Measurements from ENCODE around the gene ASCC1. TPM values are rescaled to one million over a fixed set of nuclear protein-coding genes. Genes with fewer than 3 reads are reported as not detected.
A peak's percentile ranks its signal among the peaks of the same experiment; 100 is the strongest.

Gene ASCC1
- polyA plus RNA-seq, 2 of the 4 experiments (the other 2 are of a cell fraction), result 56.5 to 82.3 TPM

- TF ChIP-seq HMGXB4 (CRISPR knock-in tag; IDR thresholded peaks at IDR 0.05; ENCODE audit: borderline replicate concordance), result no peak
- TF ChIP-seq POLR2A (IDR thresholded peaks at IDR 0.05; ENCODE audit: low read length), result no peak
- TF ChIP-seq TFCP2L1 (CRISPR knock-in tag; IDR thresholded peaks at IDR 0.05), result no peak
- peak in 1 of 2 experiments; percentile 29; a peak in 1 of 5 replicates for TF ChIP-seq RAD21 (conservative IDR thresholded peaks at IDR 0.05 in 1 of 2, IDR thresholded peaks at IDR 0.05 in 1 of 2)
- TF ChIP-seq REST (IDR thresholded peaks at IDR 0.05), result no peak
- no peak for TF ChIP-seq TP53 (CRISPR knock-in tag; IDR thresholded peaks at IDR 0.05)
- no peak for TF ChIP-seq KDM1A (IDR thresholded peaks at IDR 0.05; ENCODE audit: low read depth)
- TF ChIP-seq ZC3H11A (IDR thresholded peaks at IDR 0.05), result no peak
Observed at GRCh38 chr10:72097448-72098300, 118.4 kb downstream of the ASCC1 start (continued).

GRCh38 chr10:72096115-72097000 is 119.7 kb downstream of the ASCC1 start:
- Histone ChIP-seq H3K4me2 (peak overlapping the region; percentile 63), H3K27ac (peak overlapping the region; percentile 75 to 77), H3K4me3 (no peak overlapping the region), H3K9me3 (no peaks in the 10 kb centered on the region), H3K4me1 (peaks cover 57% of the 10 kb centered on the region)
- DNase-seq (ENCODE audit: low read depth in 1 of 2, low spot score in 1 of 2) (peak in 1 of 2 experiments; percentile 60), FAIRE-seq (no peak), ATAC-seq (peak in 1 of 2 experiments; percentile 27; a peak in 3 of 6 replicates)
- 70% methylated on average over 9 of the region's 9 CpGs for WGBS (ENCODE audit: missing lambda C conversion rate)
- TF ChIP-seq PBX3 (IDR thresholded peaks at IDR 0.05) (no peak), FOSL2 (IDR thresholded peaks at IDR 0.05) (no peak), FOSL2 (CRISPR knock-in tag; IDR thresholded peaks at IDR 0.05) (no peak), ESRRA (IDR thresholded peaks at IDR 0.05; ENCODE audit: borderline replicate concordance, low read length) (no peak), MAX (IDR thresholded peaks at IDR 0.05) (peak; percentile 28; the same call in 1 of the 2 replicates), MAFK (IDR thresholded peaks at IDR 0.05; ENCODE audit: partially characterized antibody) (peak; percentile 84), GATA3 (IDR thresholded peaks at IDR 0.05; ENCODE audit: borderline replicate concordance) (peak; percentile 56; the same call in 1 of the 2 replicates), USF2 (IDR thresholded peaks at IDR 0.05) (no peak), BHLHE40 (IDR thresholded peaks at IDR 0.05; ENCODE audit: low read depth, low read length) (no peak)
- CTCF ChIA-PET, result interaction anchor here (0.6 to 1.1 kb wide), 5 partner anchors 35 to 199 kb away, joined by 3 to 5 read pairs (median 3); no protein-coding TSS in a partner anchor
- POLR2A ChIA-PET, result interaction anchor here (0.7 kb wide), 1 partner anchor 224 kb away, joined by 4 read pairs; no protein-coding TSS in a partner anchor
